ENCODE data around the gene CLEC4D. TPM values are rescaled to one million over a fixed set of nuclear protein-coding genes. Genes with fewer than 3 reads are reported as not detected.

Gene CLEC4D
- total RNA-seq: not detected in 2 replicates

GRCh38 chr12:8513256-8513655 is at the start of gene CLEC4D:
Gene CLEC4D, plus strand, starts transcription at chr12:8513503. Its CDS starts 230 bp downstream, at chr12:8513733.

GRCh38 chr12:8540831-8541230 is 27.5 kb downstream of the CLEC4D start, which contains the start of gene CLEC4E:
Gene CLEC4E, minus strand, starts transcription at chr12:8540905. Its CDS starts 108 bp downstream, at chr12:8540797.

Other genes with a start within 250 kb of the CLEC4D start
- gene CLEC6A, start 57.5 kb upstream of the CLEC4D start, total RNA-seq: not detected in 2 replicates
- gene CLEC4E, start 27.4 kb downstream of the CLEC4D start, total RNA-seq: not detected in 2 replicates
- gene AICDA, start 99.4 kb downstream of the CLEC4D start, total RNA-seq: not detected in 2 replicates
- gene MFAP5, start 149.3 kb downstream of the CLEC4D start, total RNA-seq: 20.3 and 95.2 TPM in 2 replicates
- 19.8 and 24.0 TPM in 2 replicates for gene RIMKLB, start 184.5 kb downstream of the CLEC4D start, total RNA-seq